H9 (cell line): Measurements from ENCODE around the gene SPEF2. TPM values are rescaled to one million over a fixed set of nuclear protein-coding genes. Genes with fewer than 3 reads are reported as not detected.

Experiments used
- DNase-seq: peaks from one replicate; pipeline ENCODE4 v3.0.0-alpha.2; 2017
- H2AFZ ChIP-seq: one replicate; pipeline ENCODE4 v1.6.1; 2013; ENCODE audit warnings: mild to moderate bottlenecking, low read length, control low read depth, moderate library complexity
- H2AK5ac ChIP-seq: 2 replicates; pipeline ENCODE4 v1.6.1; 2013; ENCODE audit warnings: low read length, control low read depth, mixed read lengths; ENCODE audit not compliant: insufficient read length
- H2BK120ac ChIP-seq: one replicate; pipeline ENCODE4 v1.6.1; 2013; ENCODE audit warnings: low read depth, mild to moderate bottlenecking, low read length, control low read depth, inconsistent platforms; ENCODE audit not compliant: poor library complexity, severe bottlenecking
- H2BK12ac ChIP-seq: 2 replicates; pipeline ENCODE4 v1.6.1; 2013; ENCODE audit warnings: low read length, control low read depth, mixed read lengths, low read depth; ENCODE audit not compliant: insufficient read length
- H2BK15ac ChIP-seq: 2 replicates; pipeline ENCODE4 v1.6.1; 2013; ENCODE audit warnings: low read depth, low read length, control low read depth
- H2BK20ac ChIP-seq: one replicate; pipeline ENCODE4 v1.6.1; 2013; ENCODE audit warnings: low read depth, mild to moderate bottlenecking, low read length, control low read depth, inconsistent platforms; ENCODE audit not compliant: poor library complexity, severe bottlenecking
- H2BK5ac ChIP-seq: 2 replicates; pipeline ENCODE4 v1.6.1; 2013; ENCODE audit warnings: low read length, control low read depth, mixed read lengths; ENCODE audit not compliant: insufficient read length
- H3K14ac ChIP-seq: 2 replicates; pipeline ENCODE4 v1.6.1; 2013; ENCODE audit warnings: low read length, control low read depth; ENCODE audit not compliant: insufficient read depth
- H3K18ac ChIP-seq: 2 replicates; pipeline ENCODE4 v1.6.1; 2013; ENCODE audit warnings: low read depth, mild to moderate bottlenecking, mixed read lengths, low read length, control low read depth; ENCODE audit not compliant: insufficient read length
- H3K23ac ChIP-seq: 2 replicates; pipeline ENCODE4 v1.6.1; 2013; ENCODE audit warnings: low read length, control low read depth, mixed read lengths, low read depth; ENCODE audit not compliant: insufficient read length
- H3K23me2 ChIP-seq: 2 replicates; pipeline ENCODE4 v1.6.1; 2013; ENCODE audit warnings: low read depth, mild to moderate bottlenecking, mixed read lengths, low read length, control low read depth; ENCODE audit not compliant: insufficient read length, poor library complexity, severe bottlenecking
- H3K27ac ChIP-seq: 2 replicates; pipeline ENCODE4 v1.5.1; 2013; ENCODE audit warnings: low read length, control low read depth, mixed read lengths, low read depth; ENCODE audit not compliant: insufficient read length
- H3K27me3 ChIP-seq: 2 replicates; pipeline ENCODE4 v1.6.1; 2013; ENCODE audit warnings: low read length, control low read depth, inconsistent platforms; ENCODE audit not compliant: insufficient read depth
- H3K4ac ChIP-seq: 2 replicates; pipeline ENCODE4 v1.6.1; 2013; ENCODE audit warnings: low read depth, mild to moderate bottlenecking, control low read depth, inconsistent platforms, low read length, moderate library complexity
- H3K4me1 ChIP-seq: 2 replicates; pipeline ENCODE4 v1.6.1; 2013; ENCODE audit warnings: low read length, control low read depth, inconsistent platforms; ENCODE audit not compliant: insufficient read depth
- H3K4me2 ChIP-seq: 2 replicates; pipeline ENCODE4 v1.6.1; 2013; ENCODE audit warnings: low read length, control low read depth, mixed read lengths; ENCODE audit not compliant: insufficient read length, insufficient read depth
- H3K56ac ChIP-seq: 2 replicates; pipeline ENCODE4 v1.6.1; 2013; ENCODE audit warnings: low read depth, mild to moderate bottlenecking, mixed read lengths, low read length, control low read depth; ENCODE audit not compliant: insufficient read length
- H3K79me1 ChIP-seq: 2 replicates; pipeline ENCODE4 v1.6.1; 2013; ENCODE audit warnings: low read depth, mild to moderate bottlenecking, moderate library complexity, low read length, control low read depth, inconsistent platforms; ENCODE audit not compliant: insufficient read depth, poor library complexity, severe bottlenecking
- H3K79me2 ChIP-seq: 2 replicates; pipeline ENCODE4 v1.6.1; 2013; ENCODE audit warnings: low read length, control low read depth, inconsistent platforms; ENCODE audit not compliant: insufficient read depth
- H3K9ac ChIP-seq: 2 replicates; pipeline ENCODE4 v1.6.1; 2013; ENCODE audit warnings: low read length, control low read depth, mixed read lengths; ENCODE audit not compliant: insufficient read length; ENCODE audit errors: extremely low read depth
- H3K9me3 ChIP-seq: one replicate; pipeline ENCODE4 v1.6.1; 2013; ENCODE audit warnings: low read depth, low read length, inconsistent platforms; ENCODE audit not compliant: control insufficient read depth
- H3T11ph ChIP-seq: one replicate; pipeline ENCODE4 v1.6.1; 2013; ENCODE audit warnings: mild to moderate bottlenecking, low read length, control low read depth, inconsistent platforms
- H4K20me1 ChIP-seq: one replicate; pipeline ENCODE4 v1.6.1; 2013; ENCODE audit not compliant: control insufficient read depth, insufficient read length, insufficient read depth
- H4K5ac ChIP-seq: 2 replicates; pipeline ENCODE4 v1.6.1; 2013; ENCODE audit warnings: low read depth, mild to moderate bottlenecking, mixed read lengths, low read length, control low read depth; ENCODE audit not compliant: insufficient read length
- H4K8ac ChIP-seq: replicated peaks from 2 replicates; pipeline ENCODE4 v1.6.1; 2013; ENCODE audit warnings: low read length, control low read depth, mixed read lengths, low read depth; ENCODE audit not compliant: insufficient read length
- H4K91ac ChIP-seq: 2 replicates; pipeline ENCODE4 v1.6.1; 2013; ENCODE audit warnings: low read depth, mild to moderate bottlenecking, moderate library complexity, mixed read lengths, low read length, control low read depth; ENCODE audit not compliant: insufficient read length
- H3K27ac Mint-ChIP-seq, 3 experiments: 2 replicates in 2 of 3; 3 replicates in 1 of 3; pipeline ENCODE4 v1.8.0; 2020 to 2021; ENCODE audit warnings: mixed read lengths in 3 of 3, mild to moderate bottlenecking in 1 of 3, moderate library complexity in 1 of 3
- H3K27me3 Mint-ChIP-seq: 2 replicates; pipeline ENCODE4 v1.8.0; 2021; ENCODE audit warnings: low read depth, mild to moderate bottlenecking, moderate library complexity, mixed read lengths
- H3K36me3 Mint-ChIP-seq, 3 experiments: 2 replicates in 2 of 3; 3 replicates in 1 of 3; pipeline ENCODE4 v1.8.0; 2020 to 2021; ENCODE audit warnings: low read depth in 3 of 3, mixed read lengths in 3 of 3; ENCODE audit not compliant: insufficient read depth in 1 of 3
- H3K4me1 Mint-ChIP-seq, 2 experiments: 2 replicates each; pipeline ENCODE4 v1.8.0; 2020; ENCODE audit warnings: mixed read lengths in 2 of 2
- H3K4me3 Mint-ChIP-seq, 2 experiments: 2 replicates in 1 of 2; 3 replicates in 1 of 2; pipeline ENCODE4 v1.8.0; 2020 to 2021; ENCODE audit warnings: mild to moderate bottlenecking in 2 of 2, mixed read lengths in 2 of 2, moderate library complexity in 1 of 2
- H3K9me3 Mint-ChIP-seq, 2 experiments: 2 replicates in 1 of 2; 3 replicates in 1 of 2; pipeline ENCODE4 v1.8.0; 2020; ENCODE audit warnings: mild to moderate bottlenecking in 2 of 2, mixed read lengths in 2 of 2, moderate library complexity in 1 of 2
- CTCF ChIP-seq: fragments of 200-600 bp; sonication (generic); conservative IDR thresholded peaks from 3 replicates; pipeline ENCODE4 v1.8.0; 2021; ENCODE audit warnings: antibody characterized with exemption, mild to moderate bottlenecking
- WGBS: extraction: QIAGEN DNeasy Blood & Tissue Kit; methylation state at CpG from one replicate; pipeline ENCODE4 v1.1.7; 2013; ENCODE audit warnings: missing lambda C conversion rate, low lambda C conversion rate, mixed read lengths; ENCODE audit not compliant: insufficient read length; ENCODE audit errors: extremely low coverage; 5-methylcytosine and 5-hydroxymethylcytosine counted together
- total RNA-seq: library from RNA; stranded (reverse); gene quantifications from 2 replicates; pipeline ENCODE4 v1.2.1, GENCODE V29; 2021

Gene SPEF2
- total RNA-seq, 1 experiment from 2014 or later = 1.0 TPM

GRCh38 chr5:35735718-35736117, 118.1 kb downstream of the SPEF2 start:
- Histone ChIP-seq H3K79me1 (no peaks in the 10 kb centered on the region), H3K23ac (no peak overlapping the region), H3K9ac (no peak overlapping the region), H4K5ac (no peak overlapping the region), H4K20me1 (no peaks in the 10 kb centered on the region), H2BK120ac (no peak overlapping the region), H3K23me2 (no peaks in the 10 kb centered on the region), H3K27me3 (no peaks in the 10 kb centered on the region), H3K18ac (no peak overlapping the region), H3K9me3 (no peaks in the 10 kb centered on the region), H3K56ac (no peak overlapping the region), H2BK15ac (no peak overlapping the region), H2BK12ac (no peak overlapping the region), H3K4ac (no peak overlapping the region), H3K4me2 (no peak overlapping the region), H2AK5ac (no peak overlapping the region), H4K91ac (no peak overlapping the region), H2BK5ac (no peak overlapping the region), H3K27ac (no peak overlapping the region), H3K14ac (no peak overlapping the region), H3K4me1 (no peaks in the 10 kb centered on the region; the same call in 1 of the 2 replicates), H4K8ac (no peak overlapping the region), H2AFZ (no peak overlapping the region), H3T11ph (no peak overlapping the region), H3K79me2 (no peaks in the 10 kb centered on the region), H2BK20ac (no peak overlapping the region)
- Mint-ChIP-seq H3K27me3 (peaks cover 90% of the 10 kb centered on the region), H3K36me3 (no peaks in the 10 kb centered on the region), H3K9me3 (no peaks in the 10 kb centered on the region), H3K4me1 (no peaks in the 10 kb centered on the region), H3K4me3 (no peak overlapping the region), H3K27ac (no peak overlapping the region)
- no CpG with 5 or more reads among the region's 3 CpGs for whole genome bisulfite sequencing
- DNase-seq = no peak
- TF ChIP-seq CTCF = no peak
